OCI-LY7 (cell line): ENCODE measurements around the gene SETD4.

Experiments
- EZH2phosphoT487 ChIP-seq: fragments of 200-600 bp; sonication (generic); IDR thresholded peaks from 2 replicates; pipeline ENCODE4 v1.6.1; 2018; ENCODE audit warnings: low read depth, borderline replicate concordance, mild to moderate bottlenecking, mixed run types, antibody characterized with exemption, low read length, moderate library complexity, mixed read lengths
- TF ChIP-seq, protein P1 (sequence below): fragments of 200-600 bp; sonication (generic); conservative IDR thresholded peaks from 2 replicates; pipeline ENCODE4 v1.5.1; 2014; ENCODE audit warnings: mild to moderate bottlenecking, antibody characterized with exemption, low read length, moderate library complexity, mixed read lengths

DNA sequence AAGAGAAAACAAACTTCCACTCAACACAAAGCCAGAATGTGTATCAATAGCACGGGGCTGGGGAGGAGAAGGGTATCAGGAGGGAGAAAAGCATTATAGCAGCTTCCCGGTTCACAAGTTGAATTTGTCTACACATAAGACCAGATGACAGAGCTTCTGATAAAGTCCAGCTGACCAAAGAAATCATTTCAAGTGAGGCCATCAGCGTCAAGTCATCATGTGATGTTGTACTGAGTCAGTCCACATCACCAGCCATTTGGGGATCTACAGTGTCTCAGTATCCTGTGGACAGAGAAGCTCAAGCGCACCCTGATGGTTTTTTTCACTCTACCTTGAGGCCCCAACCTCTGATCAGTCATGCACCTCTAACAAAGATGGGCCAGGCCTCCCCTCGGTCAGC is 33.0 kb downstream of the SETD4 start:
- TF ChIP-seq, protein P1, sequence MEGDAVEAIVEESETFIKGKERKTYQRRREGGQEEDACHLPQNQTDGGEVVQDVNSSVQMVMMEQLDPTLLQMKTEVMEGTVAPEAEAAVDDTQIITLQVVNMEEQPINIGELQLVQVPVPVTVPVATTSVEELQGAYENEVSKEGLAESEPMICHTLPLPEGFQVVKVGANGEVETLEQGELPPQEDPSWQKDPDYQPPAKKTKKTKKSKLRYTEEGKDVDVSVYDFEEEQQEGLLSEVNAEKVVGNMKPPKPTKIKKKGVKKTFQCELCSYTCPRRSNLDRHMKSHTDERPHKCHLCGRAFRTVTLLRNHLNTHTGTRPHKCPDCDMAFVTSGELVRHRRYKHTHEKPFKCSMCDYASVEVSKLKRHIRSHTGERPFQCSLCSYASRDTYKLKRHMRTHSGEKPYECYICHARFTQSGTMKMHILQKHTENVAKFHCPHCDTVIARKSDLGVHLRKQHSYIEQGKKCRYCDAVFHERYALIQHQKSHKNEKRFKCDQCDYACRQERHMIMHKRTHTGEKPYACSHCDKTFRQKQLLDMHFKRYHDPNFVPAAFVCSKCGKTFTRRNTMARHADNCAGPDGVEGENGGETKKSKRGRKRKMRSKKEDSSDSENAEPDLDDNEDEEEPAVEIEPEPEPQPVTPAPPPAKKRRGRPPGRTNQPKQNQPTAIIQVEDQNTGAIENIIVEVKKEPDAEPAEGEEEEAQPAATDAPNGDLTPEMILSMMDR, result no peak
- no peak for TF ChIP-seq EZH2phosphoT487
